ENCODE results near the gene SDK2.
A peak's percentile ranks its signal among the peaks of the same experiment; 100 is the strongest.

The SDK2 gene

DNA sequence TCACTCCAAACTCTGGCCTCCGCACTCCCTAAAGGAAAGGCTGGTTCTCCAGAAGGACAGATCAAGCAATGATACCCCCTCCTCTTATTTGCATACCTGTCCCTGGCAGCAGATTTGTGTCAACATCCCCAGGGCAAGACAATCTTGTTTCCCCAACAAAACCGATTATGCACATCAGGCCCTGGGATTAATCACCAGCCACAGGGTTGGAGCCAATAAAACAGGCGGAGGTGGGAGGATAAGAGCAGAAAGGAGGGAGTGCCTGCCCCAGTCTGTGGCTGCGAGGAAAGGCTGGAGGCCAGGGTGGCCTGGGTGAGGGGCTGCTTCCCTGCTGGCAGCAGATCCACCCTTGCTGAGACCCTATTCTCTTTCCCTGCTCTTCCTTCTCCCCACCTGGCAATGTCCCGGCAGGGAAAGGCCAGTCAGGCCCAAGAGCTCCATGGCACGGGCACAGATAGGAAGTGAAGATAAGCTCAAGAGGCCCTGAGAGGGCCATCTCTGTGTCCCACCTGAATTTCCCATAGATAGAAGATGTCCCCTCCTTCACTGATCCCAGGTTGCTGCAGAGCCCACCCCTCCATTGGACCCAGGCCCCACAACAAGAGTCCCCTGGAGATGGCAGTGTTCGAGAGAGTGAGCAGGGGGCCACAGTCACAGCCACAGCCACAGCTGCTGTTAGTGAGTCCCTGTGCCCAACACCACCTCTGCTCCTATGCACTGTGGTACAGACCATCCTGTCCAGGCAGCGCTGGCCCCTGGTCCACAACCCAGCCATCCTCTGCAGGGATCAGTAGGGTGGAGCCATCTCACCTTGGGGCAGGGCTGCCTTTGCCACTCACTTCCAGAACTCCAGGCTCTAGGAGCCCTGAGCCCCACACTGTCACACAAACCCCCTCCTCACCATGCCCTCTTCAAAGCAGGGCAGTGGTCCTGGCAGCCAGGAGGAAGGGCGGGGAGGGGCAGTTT lies 137.5 kb downstream of the SDK2 start:
- no peak for DNase-seq (ENCODE audit: low spot score)

- DNase-seq (ENCODE audit: low spot score): no peak
Measured at GRCh38 chr17:73503560-73503959, 140.7 kb downstream of the SDK2 start.

- DNase-seq (ENCODE audit: low spot score): no peak
Measured at GRCh38 chr17:73500414-73500999, 143.7 kb downstream of the SDK2 start.

DNA sequence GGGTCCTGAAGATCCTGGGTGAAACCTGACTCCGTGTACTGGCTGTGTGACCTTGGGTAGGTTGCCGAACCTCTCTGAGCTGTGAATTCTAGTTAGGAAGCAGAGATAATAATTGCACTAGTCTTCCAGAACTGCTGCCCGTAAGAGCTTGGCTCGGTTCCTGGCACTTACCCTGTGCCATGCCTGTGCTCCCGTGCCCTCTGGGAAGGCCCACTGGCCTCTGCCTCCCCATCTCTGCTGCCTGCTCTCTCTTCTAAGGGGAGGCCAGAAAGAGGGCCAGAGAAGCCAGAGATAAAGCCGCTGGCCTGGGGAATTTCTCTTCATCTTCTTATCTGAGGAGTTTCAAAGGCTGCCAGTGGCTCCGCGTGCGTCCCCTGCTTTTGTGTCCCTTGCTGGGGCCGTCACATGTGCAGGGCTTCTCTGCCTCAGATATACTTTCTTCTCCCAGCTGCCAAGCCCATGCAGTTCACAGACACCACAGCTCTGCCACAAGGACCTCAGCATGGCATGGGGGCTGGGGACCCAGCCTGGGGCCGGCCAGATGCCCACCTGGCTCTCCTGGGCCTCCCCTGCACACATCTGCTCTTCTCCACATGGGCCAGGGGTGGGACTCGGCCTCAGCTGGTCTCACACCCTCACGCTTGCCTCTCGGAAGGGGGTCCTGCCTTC lies 145.2 kb downstream of the SDK2 start:
- no peak for DNase-seq (ENCODE audit: low spot score)

DNA sequence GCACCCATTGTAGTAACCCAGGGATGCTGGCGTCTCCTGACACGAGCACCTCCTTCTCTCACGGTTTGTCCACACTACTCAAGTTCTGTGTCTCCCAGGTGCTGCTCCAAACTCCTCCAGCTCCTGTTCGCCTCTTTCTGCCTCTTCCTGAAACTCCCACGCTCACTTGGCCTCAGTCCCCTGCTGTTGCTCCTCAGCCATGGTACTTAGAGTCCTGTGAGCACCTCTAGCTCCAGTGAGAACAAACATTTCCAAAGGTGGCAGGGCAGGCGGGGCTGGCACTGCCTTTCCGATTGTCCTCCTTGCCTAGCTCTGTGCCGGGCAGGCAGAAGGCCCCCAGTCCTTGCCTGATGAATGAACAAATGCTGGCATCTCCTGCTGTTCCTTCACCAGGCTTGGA lies 146.1 kb downstream of the SDK2 start:
- DNase-seq (ENCODE audit: low spot score): no peak

- DNase-seq (ENCODE audit: low spot score): no peak
Measured at GRCh38 chr17:73497721-73498120, 146.5 kb downstream of the SDK2 start.

GRCh38 chr17:73496232-73496631 lies 148.0 kb downstream of the SDK2 start:
- DNase-seq (ENCODE audit: low spot score): no peak

DNA sequence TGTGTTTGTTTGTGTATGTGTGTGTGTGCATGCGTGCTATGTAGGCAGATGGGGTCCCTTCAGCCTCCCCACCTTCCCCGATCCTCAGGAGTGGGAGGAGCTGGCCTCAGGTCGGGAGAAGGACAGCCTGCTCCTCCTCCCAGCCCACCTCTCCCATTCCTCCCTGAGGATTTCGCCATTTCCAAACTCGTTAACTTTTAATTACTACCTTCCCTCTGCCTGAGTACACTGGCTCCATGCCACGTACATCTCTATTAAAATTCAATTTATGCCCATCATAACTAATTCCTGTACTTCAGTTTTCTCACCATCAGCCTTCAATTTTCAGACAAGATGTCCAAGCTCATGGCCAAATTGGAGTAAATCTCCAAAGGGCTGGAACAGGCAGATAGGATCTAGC lies 148.6 kb downstream of the SDK2 start:
- DNase-seq (ENCODE audit: low spot score): no peak

- no peak for DNase-seq (ENCODE audit: low spot score)
Measured at GRCh38 chr17:73494950-73495349, 149.3 kb downstream of the SDK2 start.

DNA sequence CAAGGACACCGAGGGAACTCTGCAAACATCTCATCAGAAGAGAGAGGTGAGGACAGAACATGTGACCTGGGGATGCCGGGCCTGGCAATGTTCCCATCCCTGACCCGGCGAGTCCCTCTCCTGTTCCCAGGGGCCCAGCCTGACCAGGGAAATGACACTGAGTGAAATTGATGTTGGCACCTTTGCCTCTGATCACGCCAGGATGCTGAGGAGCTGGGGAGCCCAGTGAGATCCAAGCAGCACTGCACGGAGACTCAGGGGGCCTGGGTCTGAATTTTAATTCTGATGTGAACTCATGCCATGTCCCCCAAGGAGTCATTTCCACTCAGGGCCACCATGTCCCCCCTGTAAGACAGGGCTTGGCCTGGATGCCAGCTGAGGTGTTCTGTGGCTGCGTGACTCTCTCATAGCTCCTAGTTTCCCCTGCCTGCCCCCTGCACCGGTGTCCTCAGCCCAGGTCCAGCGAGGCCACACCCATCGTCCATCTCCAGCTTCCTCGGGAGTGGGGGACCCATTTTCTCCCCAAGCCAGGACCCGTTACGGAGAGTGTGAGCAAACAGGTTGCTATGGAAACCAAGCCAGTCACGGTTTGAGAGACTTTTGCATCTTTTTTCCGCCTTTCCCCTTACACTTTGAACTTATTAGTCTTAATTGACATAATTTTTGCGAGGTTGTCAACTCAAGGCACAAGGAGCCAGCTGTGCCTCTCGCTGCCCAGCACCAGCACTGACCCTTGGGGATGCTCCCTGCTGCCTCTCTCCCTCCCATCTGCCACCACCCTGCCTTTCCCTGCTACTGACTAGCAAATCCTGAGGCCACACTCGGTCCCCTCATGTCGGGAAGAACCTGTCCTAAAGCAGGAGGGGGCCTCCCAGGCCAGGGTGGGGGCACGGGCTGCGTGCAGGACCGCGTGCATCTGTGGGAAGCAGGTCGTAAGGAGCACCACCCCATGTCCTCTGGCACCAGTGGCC lies 150.0 kb downstream of the SDK2 start:
- DNase-seq (ENCODE audit: low spot score): no peak

DNA sequence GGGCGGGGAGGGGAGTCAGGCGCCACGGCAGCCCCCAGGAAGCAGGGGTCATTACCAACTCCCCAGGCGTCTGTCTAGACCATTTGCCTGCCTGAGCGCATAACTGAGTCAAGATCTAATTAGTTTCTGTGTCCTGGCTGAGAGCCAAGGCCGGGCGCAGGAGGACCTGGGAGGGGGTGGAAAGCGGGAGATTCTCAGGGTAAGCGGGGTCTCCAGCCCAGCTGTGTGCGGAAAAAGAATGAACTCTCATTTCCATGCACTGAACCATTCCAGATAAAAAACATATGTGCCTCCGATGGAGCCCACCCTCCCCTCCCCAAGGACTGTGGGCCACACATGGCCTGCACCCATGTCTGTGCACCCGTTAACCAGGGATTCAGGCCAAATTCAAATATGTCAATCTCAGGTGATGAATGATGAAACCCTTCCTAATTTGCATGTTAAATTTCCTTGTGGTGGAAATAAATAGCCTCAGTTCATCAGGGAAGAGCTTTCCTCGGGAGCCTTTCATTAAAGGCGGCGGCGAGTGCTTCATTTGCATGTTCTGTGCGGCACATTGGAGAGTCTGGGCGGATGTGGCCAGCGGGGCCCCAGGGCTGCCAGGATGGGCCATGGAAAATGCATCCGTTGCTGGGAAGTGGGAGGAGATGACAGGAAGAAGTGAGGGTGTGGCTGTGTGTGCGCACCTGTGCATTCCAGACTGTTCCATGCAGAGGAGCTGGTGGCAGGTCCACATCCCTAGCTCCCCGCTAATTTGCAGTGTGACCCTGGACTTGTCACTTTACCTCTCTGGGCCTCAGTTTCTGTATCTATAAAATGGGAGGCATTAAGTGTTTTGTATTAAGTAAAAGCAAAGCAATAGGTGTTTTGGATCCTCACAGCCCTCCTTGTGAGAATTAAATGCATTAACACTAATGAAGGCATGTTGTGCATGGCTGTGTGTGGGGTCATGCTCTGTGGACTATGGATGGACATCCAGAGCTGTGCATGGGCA lies 151.1 kb downstream of the SDK2 start:
- no peak for DNase-seq (ENCODE audit: low spot score)

- DNase-seq (ENCODE audit: low spot score): no peak
Measured at GRCh38 chr17:73492125-73492820, 152.0 kb downstream of the SDK2 start.

GRCh38 chr17:73491648-73492047 lies 152.6 kb downstream of the SDK2 start:
- DNase-seq (ENCODE audit: low spot score): no peak

DNA sequence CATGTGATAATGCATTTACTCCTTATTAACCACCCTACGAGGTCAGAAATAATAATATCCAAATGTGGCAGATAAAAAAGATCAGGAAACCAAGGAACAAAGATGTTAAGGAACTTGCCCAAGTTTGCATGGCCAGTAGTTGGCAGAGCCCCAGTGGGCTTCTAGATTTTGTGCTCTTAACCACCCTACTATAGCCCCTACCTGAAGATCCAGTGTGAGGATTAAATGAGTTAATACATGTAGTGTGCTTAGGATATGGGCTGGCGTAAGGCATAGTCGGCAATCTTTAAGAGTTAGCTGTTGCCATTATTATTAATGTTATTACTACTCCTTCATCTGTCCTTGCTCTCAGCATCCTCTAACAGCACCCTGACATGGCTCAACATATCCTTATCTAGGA lies 153.4 kb downstream of the SDK2 start:
- no peak for DNase-seq (ENCODE audit: low spot score)

GRCh38 chr17:73489991-73490390 lies 154.3 kb downstream of the SDK2 start:
- no peak for DNase-seq (ENCODE audit: low spot score)

GRCh38 chr17:73489333-73489732 lies 154.9 kb downstream of the SDK2 start:
- no peak for DNase-seq (ENCODE audit: low spot score)

GRCh38 chr17:73485130-73485529 lies 159.1 kb downstream of the SDK2 start:
- no peak for DNase-seq (ENCODE audit: low spot score)

DNA sequence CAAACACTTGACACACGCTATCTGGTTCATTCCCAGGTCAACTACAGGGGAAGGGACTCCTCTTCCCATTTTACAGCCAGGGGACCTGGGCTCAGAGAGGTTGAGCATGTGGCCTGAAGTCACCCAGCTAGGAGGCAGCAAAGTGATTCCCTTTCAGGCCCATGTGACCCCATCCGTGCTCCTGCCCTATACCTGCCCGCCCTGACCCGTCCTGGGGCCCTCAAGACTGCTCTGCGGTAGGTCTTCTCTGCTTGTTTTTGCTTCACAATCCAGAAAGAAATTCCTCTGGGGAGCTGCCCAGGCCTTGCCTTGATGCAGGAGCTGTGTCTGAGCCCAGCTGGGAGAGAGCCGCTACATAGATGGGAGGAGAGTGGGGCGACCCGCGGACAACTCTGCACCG lies 161.4 kb downstream of the SDK2 start:
- no peak for DNase-seq (ENCODE audit: low spot score)

DNA sequence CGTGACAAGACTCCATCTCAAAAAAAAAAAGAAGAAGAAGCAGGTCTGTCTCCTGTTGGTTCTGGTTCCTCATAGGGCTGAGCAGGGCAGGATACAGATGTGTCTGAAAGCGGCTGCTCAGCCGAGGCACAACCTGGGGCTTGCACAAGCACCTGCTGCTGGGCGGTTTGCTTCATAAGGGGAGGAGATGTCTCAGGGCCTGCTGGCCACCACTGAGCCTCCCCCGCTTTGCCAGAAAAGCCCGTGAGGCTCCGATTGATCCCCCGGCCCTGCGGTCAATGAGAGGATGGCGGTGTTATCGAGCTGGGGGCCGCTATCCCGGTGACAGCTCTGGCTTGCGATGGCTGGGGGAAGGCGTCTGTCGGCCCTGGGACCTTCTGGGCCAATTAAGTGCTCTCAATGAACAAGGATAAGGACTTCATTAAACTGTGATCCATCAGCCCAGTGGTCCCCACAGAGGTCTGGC lies 162.0 kb downstream of the SDK2 start:
- DNase-seq (ENCODE audit: low spot score): no peak

DNA sequence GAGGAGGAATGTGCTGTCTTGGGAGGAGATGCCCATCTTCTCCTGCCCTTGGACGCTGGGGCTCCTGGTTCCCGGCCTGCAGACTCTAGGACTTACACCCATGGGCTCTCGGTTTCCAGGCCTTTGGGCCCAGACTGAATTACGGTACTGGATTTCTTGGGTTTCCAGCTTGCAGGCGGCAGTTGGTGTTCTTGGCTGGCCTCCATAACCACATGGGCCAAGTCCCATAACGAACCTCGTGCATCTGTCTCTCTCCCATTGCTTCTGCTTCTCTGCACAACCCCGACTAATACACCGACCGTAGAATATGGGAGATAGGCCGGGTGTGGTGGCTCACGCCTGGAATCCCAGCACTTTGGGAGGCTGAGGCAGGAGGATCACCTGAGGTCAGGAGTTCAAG lies 162.6 kb downstream of the SDK2 start:
- peak; percentile 49 for DNase-seq (ENCODE audit: low spot score)
